TTC549 (cell line): Measurements from ENCODE around the gene MACO1.
"Not testable (repeated sequence)": the region's sequence is repeated elsewhere in the genome, so short reads cannot be mapped to it uniquely, and the experiment has no call there.

Experiments
- FAIRE-seq: peaks from 2 replicates; lab custom pipeline; 2012; peaks lifted over from hg19 to GRCh38; lab: Jason Lieb, UNC

Gene MACO1, protein sequence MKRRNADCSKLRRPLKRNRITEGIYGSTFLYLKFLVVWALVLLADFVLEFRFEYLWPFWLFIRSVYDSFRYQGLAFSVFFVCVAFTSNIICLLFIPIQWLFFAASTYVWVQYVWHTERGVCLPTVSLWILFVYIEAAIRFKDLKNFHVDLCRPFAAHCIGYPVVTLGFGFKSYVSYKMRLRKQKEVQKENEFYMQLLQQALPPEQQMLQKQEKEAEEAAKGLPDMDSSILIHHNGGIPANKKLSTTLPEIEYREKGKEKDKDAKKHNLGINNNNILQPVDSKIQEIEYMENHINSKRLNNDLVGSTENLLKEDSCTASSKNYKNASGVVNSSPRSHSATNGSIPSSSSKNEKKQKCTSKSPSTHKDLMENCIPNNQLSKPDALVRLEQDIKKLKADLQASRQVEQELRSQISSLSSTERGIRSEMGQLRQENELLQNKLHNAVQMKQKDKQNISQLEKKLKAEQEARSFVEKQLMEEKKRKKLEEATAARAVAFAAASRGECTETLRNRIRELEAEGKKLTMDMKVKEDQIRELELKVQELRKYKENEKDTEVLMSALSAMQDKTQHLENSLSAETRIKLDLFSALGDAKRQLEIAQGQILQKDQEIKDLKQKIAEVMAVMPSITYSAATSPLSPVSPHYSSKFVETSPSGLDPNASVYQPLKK

DNA sequence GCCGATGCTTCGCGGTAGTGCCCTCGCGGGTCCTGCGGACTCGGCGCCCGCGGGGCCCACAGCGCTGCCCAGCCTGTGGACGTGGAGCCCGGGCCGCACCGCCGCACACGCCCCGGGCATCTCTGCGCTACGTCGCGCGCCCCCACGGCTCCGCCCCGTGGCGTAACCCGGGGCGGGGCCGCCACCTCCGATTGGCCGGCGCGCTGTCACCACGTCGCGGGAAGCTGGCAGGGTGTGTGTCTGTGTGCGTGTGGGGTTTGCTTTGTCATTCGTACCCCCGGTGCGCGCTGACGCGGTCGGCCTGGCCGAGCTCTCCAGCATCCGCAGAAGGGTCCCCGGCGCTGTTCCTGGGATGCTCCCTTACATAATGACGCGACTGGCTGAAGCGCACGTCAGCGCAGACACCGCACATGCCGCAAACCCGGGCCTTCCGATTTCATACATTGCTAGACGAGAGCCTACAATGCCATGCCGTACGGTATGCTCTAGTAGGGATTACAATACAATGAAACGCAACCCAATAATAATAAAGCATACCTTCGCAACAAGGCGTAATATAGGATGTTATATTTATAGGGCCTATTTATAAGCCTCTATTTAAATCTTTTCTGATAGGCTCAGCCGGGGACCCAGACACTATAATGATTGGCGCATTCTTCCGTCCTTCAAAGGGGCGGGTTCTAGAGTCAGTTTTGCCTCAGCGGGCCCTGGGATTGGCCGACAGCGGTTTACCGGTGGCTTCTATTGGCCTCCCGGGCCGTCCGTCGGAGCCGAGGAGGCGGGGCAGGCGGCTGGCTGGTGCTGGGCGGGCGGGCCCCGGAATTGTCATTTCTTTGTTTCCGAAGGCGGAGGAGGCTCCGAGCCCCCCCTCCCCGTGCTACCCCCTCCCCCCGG is at the start of gene MACO1:
Gene MACO1 (plus strand): TSS at position 825 of the 894 bp plus-strand sequence. CDS start 202 bp downstream, outside the sequence.
- peak; percentile 86 for FAIRE-seq

DNA sequence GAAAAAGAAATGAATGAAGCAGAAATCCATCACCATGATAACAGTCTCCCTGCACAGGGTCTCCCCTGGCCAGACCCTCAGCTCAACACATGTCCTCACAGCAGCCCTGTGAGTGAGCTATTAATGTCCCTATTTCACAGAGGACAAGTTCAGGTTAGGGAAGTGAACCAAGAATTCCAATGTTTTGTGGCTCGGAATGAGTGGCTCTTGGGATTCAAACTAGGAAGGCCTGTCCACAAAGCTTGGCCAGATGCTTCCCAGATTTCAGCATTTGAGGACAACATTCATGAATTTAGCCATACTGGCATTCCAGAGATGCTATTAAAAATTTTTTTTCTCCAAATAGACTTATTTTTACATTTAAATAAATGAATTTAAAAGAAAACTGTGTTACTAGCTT is 48.2 kb upstream of the MACO1 start:
- not testable (repeated sequence) for FAIRE-seq

DNA sequence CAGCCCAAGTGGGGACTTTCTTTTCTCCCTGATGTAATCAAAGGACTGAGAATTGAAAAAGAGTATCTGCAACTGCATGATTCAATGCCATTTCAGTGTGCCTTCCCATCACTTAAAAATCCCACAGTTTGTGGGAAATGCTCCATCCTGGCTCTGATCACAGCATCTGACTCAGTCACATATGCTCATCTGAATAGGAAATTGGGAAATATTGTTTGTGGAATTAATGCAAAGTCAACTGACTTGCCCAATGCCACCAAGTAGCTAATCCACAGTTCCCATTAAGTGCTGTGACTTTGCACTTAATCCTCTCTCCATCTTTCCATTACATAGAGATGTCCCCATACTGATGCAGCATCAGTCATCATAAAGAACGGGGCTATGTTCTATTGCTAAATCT is 47.6 kb upstream of the MACO1 start:
- FAIRE-seq: not testable (repeated sequence)

DNA sequence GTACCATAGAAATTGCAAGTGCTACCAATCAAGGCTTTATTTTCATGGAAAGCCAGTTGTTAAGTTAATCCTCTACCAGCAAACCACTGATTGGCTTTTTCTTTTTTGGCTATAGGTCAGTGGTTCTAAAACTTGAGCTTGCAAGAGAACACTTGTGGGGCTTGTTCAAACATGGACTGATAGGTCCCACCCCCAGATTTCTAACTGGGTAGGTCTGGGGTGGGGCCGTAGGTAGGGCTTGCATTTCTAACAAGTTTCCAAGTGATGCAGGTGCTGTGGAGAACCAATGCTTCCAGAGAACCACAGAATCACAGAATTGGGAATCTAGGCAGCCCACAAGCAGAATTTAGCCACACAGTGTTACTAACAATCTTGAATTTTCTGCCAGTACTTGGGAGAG is 46.8 kb upstream of the MACO1 start:
- not testable (repeated sequence) for FAIRE-seq

DNA sequence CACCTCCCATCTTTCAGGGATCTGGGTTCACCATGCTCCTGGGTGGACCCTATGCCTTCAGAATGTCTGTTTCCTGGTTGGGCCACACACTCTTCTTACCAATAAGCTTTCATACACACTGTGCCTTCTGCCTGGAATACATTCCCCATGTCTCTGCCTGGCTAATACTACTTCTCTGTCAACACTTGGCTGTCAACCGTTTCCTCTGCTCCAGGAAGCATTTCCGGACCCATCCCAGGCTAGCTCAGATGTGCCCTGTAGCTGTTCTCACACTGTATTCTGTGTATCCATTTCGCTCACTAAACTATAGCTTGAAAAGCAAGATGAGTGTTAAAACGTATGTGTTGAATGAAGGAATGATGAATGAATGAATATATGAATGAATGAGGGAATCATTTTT is 43.6 kb upstream of the MACO1 start:
- FAIRE-seq: not testable (repeated sequence)

DNA sequence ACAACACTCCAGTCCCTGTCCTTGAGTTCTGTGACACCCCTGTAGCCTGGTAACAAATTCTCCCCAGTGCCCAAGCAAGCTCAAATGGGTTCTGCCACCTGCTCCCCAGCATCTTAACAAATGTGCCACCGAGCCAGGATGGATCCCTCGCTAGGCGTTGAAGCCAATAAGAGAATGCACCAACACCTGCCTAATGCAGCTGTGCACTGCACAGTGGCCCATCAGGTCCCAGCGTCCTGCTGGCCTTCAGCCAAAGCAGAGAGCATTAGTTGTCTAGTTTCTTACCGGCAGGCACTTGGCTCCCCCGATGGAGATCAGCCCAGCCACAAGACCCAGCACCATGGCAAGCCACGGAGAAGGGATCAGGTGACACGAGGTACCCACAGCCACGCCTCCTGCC is 42.0 kb upstream of the MACO1 start:
- not testable (repeated sequence) for FAIRE-seq

DNA sequence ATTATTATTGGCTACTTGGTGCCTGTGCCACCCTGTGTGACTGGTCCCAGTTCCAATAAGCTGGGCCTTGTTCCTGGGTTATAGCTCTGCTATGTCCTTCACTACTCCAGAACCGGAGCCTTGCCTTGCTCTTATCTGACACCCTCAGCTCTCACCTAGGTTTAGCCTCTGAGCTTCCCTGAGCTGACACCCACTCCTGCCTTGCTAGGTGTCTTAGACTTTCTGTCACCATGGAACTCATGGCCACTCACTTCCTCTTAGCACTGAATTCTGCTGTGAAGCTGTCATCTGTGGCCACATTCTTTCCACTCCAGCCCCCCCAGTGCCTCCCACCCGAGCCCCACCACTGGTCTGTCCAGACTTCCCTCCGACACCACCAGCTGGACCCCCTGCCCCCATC is 41.0 kb upstream of the MACO1 start:
- FAIRE-seq: not testable (repeated sequence)

DNA sequence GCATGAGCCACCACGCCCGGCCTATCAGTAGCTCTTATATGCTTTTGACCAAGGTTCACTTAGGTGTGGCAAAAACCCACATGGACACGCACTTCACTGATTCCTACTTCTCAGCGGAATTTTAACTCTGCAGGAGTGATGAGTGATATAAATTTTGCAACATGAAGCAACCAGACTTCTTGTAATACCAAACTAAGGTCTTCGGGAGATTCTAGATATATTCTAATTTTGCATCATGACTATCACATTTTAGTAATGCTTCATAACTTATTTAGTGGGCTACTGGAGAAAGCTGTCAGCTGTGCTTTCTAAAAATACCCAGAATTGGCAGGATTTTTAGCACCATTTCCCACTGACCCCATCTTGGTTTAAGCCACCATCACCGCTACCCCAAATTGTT is 37.9 kb upstream of the MACO1 start:
- no peak for FAIRE-seq

DNA sequence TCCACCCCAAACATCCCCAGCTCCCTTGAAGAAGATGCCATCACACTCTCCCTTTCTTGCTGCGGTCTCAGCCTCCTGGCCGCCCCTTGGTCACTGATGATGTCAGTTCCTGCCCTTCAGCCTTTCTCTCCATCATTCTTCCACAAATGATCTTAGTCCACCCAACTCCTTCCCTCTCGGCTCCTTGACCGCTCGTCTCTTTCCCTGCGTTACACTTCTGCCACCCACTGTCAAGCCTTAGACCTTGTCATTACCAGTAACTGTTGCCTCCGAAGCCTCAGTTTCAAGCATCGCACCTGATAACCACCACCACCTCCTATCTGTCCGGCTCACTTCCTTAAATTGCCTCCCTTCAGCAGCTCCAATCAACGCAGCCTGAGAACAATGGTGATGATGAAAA is 33.1 kb upstream of the MACO1 start:
- not testable (repeated sequence) for FAIRE-seq

DNA sequence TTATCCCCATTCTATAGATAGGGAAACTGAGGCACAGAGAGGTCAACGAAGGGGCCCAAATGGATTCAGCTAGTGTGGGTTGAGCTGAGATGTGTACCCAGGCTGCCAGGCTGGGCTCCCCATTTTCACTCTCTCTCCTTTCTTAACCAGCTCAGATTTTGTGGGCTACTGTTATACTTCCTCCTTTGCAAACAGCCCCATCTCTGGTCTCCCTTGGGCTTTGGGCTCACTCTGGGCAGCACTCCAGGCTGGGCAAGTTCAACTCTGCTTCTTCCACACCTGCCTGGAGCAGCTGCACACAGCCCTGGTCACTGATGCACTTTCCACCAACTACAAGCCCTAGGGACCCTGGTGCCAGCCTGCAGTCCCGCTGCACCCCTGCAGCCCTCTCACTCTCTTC is 32.6 kb upstream of the MACO1 start:
- not testable (repeated sequence) for FAIRE-seq

DNA sequence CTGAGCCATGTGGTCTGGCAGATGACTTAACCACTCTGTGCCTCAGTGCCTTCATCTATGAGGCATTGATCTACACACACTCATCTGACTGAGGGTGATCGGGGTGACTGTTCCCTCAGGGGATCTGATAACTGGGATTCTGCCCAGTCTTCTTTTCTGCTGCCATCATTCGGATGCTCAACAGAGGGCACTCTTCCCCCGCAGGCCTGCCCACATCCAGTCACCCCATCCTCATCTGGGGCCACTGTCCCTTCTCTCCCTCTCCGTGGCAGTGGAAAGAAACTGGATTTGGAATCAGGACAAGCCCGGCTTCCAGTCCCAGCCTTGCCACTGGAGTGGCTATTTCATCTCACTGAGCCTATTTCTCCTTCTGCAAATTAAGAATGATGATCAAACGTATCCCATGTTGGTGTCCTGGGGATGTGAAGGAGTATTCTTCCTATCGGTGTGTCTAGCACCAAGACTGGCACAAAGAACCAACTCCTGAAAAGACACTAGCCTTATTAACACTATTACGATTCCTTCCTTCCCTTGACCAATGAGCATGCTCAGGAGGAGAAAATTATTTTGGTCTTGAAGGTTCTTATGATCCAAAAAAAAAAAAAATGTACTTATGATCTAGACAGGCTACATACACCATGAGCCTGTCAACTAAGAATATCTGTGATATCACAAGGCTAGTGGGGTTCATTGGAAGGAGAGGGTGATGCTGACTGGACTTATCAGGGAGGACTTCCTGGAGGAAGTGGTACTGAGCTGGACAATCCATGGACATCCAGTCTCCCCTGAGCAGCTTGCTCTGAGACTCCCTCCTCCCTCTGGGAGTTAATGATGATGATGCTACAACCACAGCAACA is 27.5 kb upstream of the MACO1 start:
- FAIRE-seq: not testable (repeated sequence)

DNA sequence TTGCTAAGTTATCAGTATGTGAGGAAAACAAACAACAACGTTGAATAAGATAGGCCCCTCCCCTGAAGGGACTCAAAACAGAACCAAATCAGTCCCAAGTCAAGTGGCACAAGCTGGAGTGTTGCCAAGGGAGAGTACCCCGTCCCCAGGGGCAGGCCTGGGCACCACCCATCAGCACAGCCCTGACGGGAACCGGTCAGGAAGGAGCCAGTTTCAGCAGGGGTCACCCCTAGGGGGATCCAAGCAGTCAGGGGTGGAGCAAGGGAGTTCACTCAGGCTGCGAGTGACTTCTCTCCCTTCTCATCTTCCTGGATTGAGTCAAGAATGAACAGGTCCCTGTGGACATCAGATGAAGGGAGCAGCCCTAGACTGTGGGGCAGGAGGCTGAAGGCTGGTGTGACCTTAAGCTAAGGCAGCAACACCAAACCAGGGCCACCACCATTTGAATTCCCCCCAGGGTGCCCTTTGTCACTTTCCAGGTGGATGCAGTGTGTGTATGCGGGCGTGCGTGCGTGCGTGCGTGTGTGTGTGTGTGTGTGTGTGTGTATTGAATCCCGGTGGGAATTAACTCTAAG is 24.9 kb upstream of the MACO1 start:
- FAIRE-seq: not testable (repeated sequence)

DNA sequence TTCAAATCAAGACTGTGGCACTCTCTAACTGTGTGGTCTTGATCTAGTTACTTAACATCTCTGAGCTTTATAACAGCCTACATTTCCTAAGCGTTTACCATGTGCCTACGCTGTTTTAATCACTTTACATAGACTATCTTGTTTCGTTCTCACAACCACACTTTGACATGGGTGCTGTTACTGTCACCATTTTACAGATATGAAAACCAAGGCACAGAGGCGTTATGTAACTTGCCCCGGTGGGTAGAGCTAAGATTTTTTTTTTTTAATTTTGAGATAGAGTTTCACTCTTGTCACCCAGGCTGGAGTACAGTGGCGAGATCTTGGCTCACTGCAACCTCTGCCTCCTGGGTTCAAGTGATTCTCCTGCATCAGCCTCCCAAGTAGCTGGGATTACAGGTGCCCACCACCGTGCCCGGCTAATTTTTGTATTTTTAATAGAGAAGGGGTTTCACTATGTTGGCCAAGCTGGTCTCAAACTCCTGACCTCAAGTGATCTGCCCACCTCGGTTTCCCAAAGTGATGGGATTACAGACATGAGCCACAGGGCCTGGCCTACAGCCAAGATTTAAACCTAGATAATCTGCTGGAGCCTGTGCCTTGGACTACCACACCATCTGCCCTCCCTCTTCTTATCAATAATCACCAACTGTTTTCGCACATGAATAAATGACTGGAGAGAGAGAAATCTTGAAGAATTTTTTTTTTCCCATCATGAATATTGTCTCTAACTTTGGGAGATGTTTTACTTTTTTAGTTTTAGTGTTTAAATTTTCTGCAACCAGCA is 20.9 kb upstream of the MACO1 start:
- FAIRE-seq: not testable (repeated sequence)

DNA sequence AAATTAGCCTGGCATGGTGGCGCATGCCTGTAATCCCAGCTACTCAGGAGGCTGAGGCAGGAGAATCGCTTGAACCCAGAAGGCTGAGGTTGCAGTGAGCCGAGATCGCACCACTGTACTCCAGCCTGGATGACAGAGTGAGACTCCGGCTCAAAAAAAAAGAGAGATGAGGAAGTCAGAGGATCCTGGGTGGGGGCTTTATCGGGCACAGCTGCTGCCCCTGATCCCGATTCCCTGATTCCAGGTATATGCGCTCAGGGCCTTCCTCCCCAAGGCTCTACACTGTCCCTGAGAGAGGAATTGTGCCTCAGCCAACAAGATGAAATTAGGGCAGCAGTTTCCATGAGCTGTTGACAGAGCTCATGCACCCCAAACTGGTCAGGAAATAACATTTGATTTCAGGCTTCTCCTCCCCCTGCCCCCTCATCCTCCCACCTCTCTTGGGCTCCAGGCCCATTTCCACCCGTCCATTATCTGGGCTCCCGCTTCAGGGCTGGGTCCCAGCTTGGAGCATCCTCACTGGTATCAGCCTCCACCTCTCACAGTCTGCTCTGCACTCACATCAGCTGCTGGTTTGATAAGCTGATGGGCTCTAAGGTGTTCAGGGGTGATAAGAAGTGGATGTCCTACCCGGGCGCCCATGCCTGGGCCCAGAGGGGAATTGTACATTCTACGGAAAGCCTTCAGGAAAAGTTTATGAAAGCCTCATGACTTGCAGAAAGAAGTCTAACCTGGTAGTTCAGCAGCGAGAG is 17.6 kb upstream of the MACO1 start:
- FAIRE-seq: not testable (repeated sequence)

DNA sequence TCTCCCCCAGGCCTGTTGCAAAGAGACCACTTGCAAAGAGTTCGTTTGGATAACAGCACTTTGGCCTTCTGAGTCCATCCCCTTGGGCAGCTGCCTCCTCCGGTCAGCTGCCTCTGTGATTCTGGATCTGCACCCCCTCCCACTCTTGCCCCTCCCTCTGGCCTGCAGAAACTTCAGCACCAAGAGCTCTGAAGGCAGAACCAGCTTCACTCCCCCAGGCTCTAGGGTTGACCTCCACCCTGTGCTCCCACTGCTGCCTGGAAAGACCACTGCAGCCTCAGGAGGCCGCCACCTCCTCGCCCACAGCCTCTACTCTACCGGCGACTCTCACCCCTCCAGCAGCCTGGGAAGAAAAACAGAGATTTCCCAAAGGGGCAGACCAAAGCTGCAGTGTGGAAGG is 16.5 kb upstream of the MACO1 start:
- not testable (repeated sequence) for FAIRE-seq

DNA sequence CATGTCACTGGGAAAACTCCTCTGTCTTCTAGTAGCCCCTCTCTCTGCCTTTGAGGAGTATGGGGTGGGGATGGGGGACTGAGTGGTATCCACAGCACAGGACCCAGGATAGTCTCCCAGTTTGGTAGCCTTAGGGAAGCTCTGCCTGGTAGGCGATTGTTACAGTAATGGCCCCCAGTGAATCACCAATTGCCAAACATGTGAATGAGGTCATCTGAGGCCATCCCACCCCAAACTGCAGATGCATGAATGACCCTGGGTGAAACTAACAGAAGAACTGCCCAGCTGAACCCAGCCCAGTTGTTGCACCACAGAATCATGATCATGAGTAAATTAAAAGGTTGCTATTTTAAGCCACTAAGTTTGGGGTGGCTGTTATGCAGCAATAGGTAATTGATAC is 16.1 kb upstream of the MACO1 start:
- not testable (repeated sequence) for FAIRE-seq

DNA sequence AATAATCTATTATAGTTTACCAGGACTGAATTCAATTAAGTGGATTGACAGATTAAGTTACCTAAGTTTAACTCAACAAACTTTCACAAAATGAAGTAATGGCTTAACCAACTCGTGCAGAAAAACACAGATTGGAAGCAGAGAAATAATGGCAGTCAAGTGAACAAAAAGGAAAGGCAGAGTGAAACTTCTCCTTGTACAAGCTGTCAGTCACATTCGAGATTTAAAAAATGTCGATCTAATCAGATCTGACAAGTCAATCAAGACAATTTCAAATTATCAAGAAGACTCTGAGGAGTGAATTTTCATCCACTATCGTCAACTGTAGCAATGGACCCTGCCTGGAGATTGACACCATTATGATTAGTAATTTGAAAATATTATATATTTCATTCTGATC is 13.4 kb upstream of the MACO1 start:
- FAIRE-seq: not testable (repeated sequence)

DNA sequence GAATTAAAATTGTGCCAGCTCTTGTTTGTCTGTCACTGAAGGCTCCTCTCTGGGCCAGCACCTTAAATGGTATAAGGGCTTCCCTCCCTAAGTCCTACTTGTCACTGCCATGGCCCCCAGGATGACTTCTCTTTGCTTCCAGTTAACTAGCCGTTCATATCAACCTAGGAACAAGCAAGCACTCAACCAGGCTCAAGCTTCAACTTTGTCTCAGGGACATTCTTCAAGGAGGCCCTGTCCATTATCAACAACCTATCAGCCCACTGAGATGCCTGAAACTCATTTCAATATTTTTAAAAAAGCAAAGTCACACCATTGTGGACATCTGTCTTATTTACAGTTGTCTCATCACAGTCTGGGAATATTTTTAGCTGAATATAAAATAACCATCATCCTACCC is 11.4 kb upstream of the MACO1 start:
- not testable (repeated sequence) for FAIRE-seq

DNA sequence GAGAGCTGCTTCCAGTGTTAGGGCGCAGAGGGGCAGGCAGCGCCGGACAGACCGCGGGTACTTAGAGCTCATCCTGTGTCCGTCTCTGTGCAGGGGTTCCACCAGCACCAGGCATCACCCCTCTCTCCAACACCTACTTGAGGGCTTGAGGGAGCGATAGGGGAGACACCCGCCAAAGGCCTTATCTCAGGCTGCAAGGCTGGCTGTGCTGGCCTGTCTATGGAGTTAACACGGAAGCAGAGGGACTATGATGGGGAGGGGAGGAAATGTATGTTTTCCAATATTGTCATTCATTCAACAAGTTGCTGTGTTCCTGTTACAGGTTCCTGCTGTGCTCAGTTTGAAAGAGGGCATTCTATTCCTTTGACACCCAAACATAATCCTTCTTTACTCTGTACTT is 10.0 kb upstream of the MACO1 start, which contains the start of gene RHCE:
Gene RHCE (minus strand): TSS at position 111 of the 400 bp plus-strand sequence. CDS start 39 bp downstream, at position 72.
- not testable (repeated sequence) for FAIRE-seq
